Measurements from ENCODE around the gene ERMP1.

ERMP1 gene

GRCh38 chr9:5843794-5844471 lies 11.0 kb upstream of the ERMP1 start:
- Mint-ChIP-seq H3K4me1 (peaks cover 72% of the 10 kb centered on the region), H3K4me3 (peak overlapping the region; percentile 65), H3K27me3 (peaks cover 10% of the 10 kb centered on the region), H3K27ac (peak overlapping the region; percentile 89), H3K9me3 (no peaks in the 10 kb centered on the region), H3K36me3 (ENCODE audit: low read depth) (peaks cover 6% of the 10 kb centered on the region)
- ATAC-seq (no peak), DNase-seq (no peak)

GRCh38 chr9:5842929-5843793 lies 10.2 kb upstream of the ERMP1 start:
- H3K9me3 Mint-ChIP-seq: no peaks in the 10 kb centered on the region
- H3K27me3 Mint-ChIP-seq: peaks cover 10% of the 10 kb centered on the region
- no peak for DNase-seq
- peaks cover 6% of the 10 kb centered on the region for H3K36me3 Mint-ChIP-seq (ENCODE audit: low read depth)
- no peak for ATAC-seq
- no peak overlapping the region for H3K4me3 Mint-ChIP-seq
- peaks cover 71% of the 10 kb centered on the region for H3K4me1 Mint-ChIP-seq
- peak overlapping the region; percentile 89 for H3K27ac Mint-ChIP-seq

- Mint-ChIP-seq H3K27me3 (peaks cover 10% of the 10 kb centered on the region), H3K27ac (peak overlapping the region; percentile 88), H3K4me1 (peaks cover 71% of the 10 kb centered on the region)
Measured at GRCh38 chr9:5841771-5842573, 9.1 kb upstream of the ERMP1 start.

GRCh38 chr9:5840788-5841187 lies 7.9 kb upstream of the ERMP1 start:
- Mint-ChIP-seq H3K36me3 (ENCODE audit: low read depth) (peaks cover 6% of the 10 kb centered on the region), H3K27ac (no peak overlapping the region), H3K27me3 (peaks cover 10% of the 10 kb centered on the region), H3K9me3 (no peaks in the 10 kb centered on the region), H3K4me3 (no peak overlapping the region), H3K4me1 (peaks cover 68% of the 10 kb centered on the region)
- no peak for DNase-seq
- no peak for ATAC-seq

More at GRCh38 chr9:5841771-5842573, 9.1 kb upstream of the ERMP1 start:
- ATAC-seq (peak; percentile 70), DNase-seq (peak; percentile 57)
- Mint-ChIP-seq H3K36me3 (ENCODE audit: low read depth) (peaks cover 6% of the 10 kb centered on the region), H3K9me3 (no peaks in the 10 kb centered on the region), H3K4me3 (peak overlapping the region; percentile 68)

- ATAC-seq (no peak), DNase-seq (no peak)
- peaks cover 7% of the 10 kb centered on the region for H3K27me3 Mint-ChIP-seq
- H3K9me3 Mint-ChIP-seq: no peaks in the 10 kb centered on the region
- no peak overlapping the region for H3K4me3 Mint-ChIP-seq
- no peak overlapping the region for H3K27ac Mint-ChIP-seq
- H3K4me1 Mint-ChIP-seq: peaks cover 63% of the 10 kb centered on the region
- H3K36me3 Mint-ChIP-seq (ENCODE audit: low read depth): peaks cover 6% of the 10 kb centered on the region
Measured at GRCh38 chr9:5839572-5839902, 6.6 kb upstream of the ERMP1 start.

- DNase-seq (no peak), ATAC-seq (no peak)
- peaks cover 6% of the 10 kb centered on the region for H3K36me3 Mint-ChIP-seq (ENCODE audit: low read depth)
- peaks cover 60% of the 10 kb centered on the region for H3K4me1 Mint-ChIP-seq
- no peak overlapping the region for H3K4me3 Mint-ChIP-seq
- no peak overlapping the region for H3K27ac Mint-ChIP-seq
- no peaks in the 10 kb centered on the region for H3K9me3 Mint-ChIP-seq
- H3K27me3 Mint-ChIP-seq: peaks cover 7% of the 10 kb centered on the region
Measured at GRCh38 chr9:5838884-5839571, 6.1 kb upstream of the ERMP1 start.

GRCh38 chr9:5835808-5836207 lies 2.9 kb upstream of the ERMP1 start:
- Mint-ChIP-seq H3K27me3 (peaks cover 4% of the 10 kb centered on the region), H3K4me3 (no peak overlapping the region), H3K27ac (no peak overlapping the region), H3K4me1 (peaks cover 52% of the 10 kb centered on the region), H3K36me3 (ENCODE audit: low read depth) (no peaks in the 10 kb centered on the region), H3K9me3 (no peaks in the 10 kb centered on the region)
- ATAC-seq (peak; percentile 38), DNase-seq (no peak)

GRCh38 chr9:5834214-5834613 lies 1.3 kb upstream of the ERMP1 start:
- H3K4me3 Mint-ChIP-seq: no peak overlapping the region
- DNase-seq (no peak), ATAC-seq (no peak)
- H3K9me3 Mint-ChIP-seq: no peaks in the 10 kb centered on the region
- H3K27me3 Mint-ChIP-seq: no peaks in the 10 kb centered on the region
- H3K36me3 Mint-ChIP-seq (ENCODE audit: low read depth): no peaks in the 10 kb centered on the region
- no peak overlapping the region for H3K27ac Mint-ChIP-seq
- H3K4me1 Mint-ChIP-seq: peaks cover 43% of the 10 kb centered on the region

GRCh38 chr9:5832071-5832537 lies 813 bp downstream of the ERMP1 start:
- Mint-ChIP-seq H3K27ac (peak overlapping the region; percentile 65), H3K4me1 (peaks cover 39% of the 10 kb centered on the region), H3K36me3 (ENCODE audit: low read depth) (peaks cover 3% of the 10 kb centered on the region), H3K9me3 (no peaks in the 10 kb centered on the region), H3K27me3 (no peaks in the 10 kb centered on the region), H3K4me3 (peak overlapping the region; percentile 91)
- ATAC-seq (no peak), DNase-seq (no peak)

GRCh38 chr9:5825895-5826622 lies 6.9 kb downstream of the ERMP1 start:
- Mint-ChIP-seq H3K9me3 (no peaks in the 10 kb centered on the region), H3K36me3 (ENCODE audit: low read depth) (peaks cover 16% of the 10 kb centered on the region), H3K27me3 (no peaks in the 10 kb centered on the region), H3K4me1 (peaks cover 19% of the 10 kb centered on the region), H3K4me3 (no peak overlapping the region), H3K27ac (no peak overlapping the region)
- ATAC-seq (no peak), DNase-seq (no peak)

- H3K9me3 Mint-ChIP-seq: no peaks in the 10 kb centered on the region
- no peak overlapping the region for H3K27ac Mint-ChIP-seq
- no peaks in the 10 kb centered on the region for H3K27me3 Mint-ChIP-seq
- H3K4me3 Mint-ChIP-seq: no peak overlapping the region
- H3K4me1 Mint-ChIP-seq: peaks cover 23% of the 10 kb centered on the region
- H3K36me3 Mint-ChIP-seq (ENCODE audit: low read depth): peaks cover 16% of the 10 kb centered on the region
- no peak for DNase-seq
- no peak for ATAC-seq
Measured at GRCh38 chr9:5825223-5825622, 7.7 kb downstream of the ERMP1 start.

- no peak for ATAC-seq
- no peak overlapping the region for H3K4me3 Mint-ChIP-seq
- no peaks in the 10 kb centered on the region for H3K9me3 Mint-ChIP-seq
- H3K27ac Mint-ChIP-seq: peak overlapping the region; percentile 31
- peaks cover 30% of the 10 kb centered on the region for H3K36me3 Mint-ChIP-seq (ENCODE audit: low read depth)
- H3K4me1 Mint-ChIP-seq: peaks cover 17% of the 10 kb centered on the region
- H3K27me3 Mint-ChIP-seq: no peaks in the 10 kb centered on the region
- no peak for DNase-seq
Measured at GRCh38 chr9:5820425-5820824, 12.5 kb downstream of the ERMP1 start.

GRCh38 chr9:5819174-5819573 lies 13.7 kb downstream of the ERMP1 start:
- H3K27me3 Mint-ChIP-seq: no peaks in the 10 kb centered on the region
- no peak for DNase-seq
- H3K4me3 Mint-ChIP-seq: no peak overlapping the region
- H3K4me1 Mint-ChIP-seq: peaks cover 13% of the 10 kb centered on the region
- no peaks in the 10 kb centered on the region for H3K9me3 Mint-ChIP-seq
- H3K27ac Mint-ChIP-seq: no peak overlapping the region
- H3K36me3 Mint-ChIP-seq (ENCODE audit: low read depth): peaks cover 27% of the 10 kb centered on the region
- no peak for ATAC-seq

Data from activated naive CD8-positive, alpha-beta T cell treated with anti-CD3 and anti-CD28 coated beads, Interleukin-2, amount 50 U/mL, for 24 hours (primary cell).